WERI-Rb-1 (cell line): ENCODE measurements around the gene HDLBP.
A peak's percentile ranks its signal among the peaks of the same experiment; 100 is the strongest.
"Not testable (repeated sequence)": the region's sequence is repeated elsewhere in the genome, so short reads cannot be mapped to it uniquely, and the experiment has no call there.

Source experiments
- DNase-seq: peaks from one replicate; pipeline ENCODE4 v3.0.0-alpha.2; 2020
- H3K27ac ChIP-seq: fragments of 250-450 bp; sonication (Bioruptor Pico); 2 replicates; pipeline ENCODE4 v1.5.1; 2020; ENCODE audit warnings: mild to moderate bottlenecking, moderate library complexity
- H3K27me3 ChIP-seq: fragments of 250-450 bp; sonication (Bioruptor Pico); 2 replicates; pipeline ENCODE4 v1.5.1; 2021; ENCODE audit warnings: mild to moderate bottlenecking, low read depth, moderate library complexity; ENCODE audit not compliant: insufficient read depth, severe bottlenecking
- H3K36me3 ChIP-seq: fragments of 250-450 bp; sonication (Bioruptor Pico); 2 replicates; pipeline ENCODE4 v1.5.1; 2020; ENCODE audit warnings: mild to moderate bottlenecking, moderate library complexity
- H3K4me3 ChIP-seq: 2 replicates; pipeline ENCODE4 v1.5.1; 2011; ENCODE audit warnings: low read depth, mild to moderate bottlenecking, control low read depth, low read length
- H3K9me3 ChIP-seq: fragments of 250-450 bp; sonication (Bioruptor Pico); 2 replicates; pipeline ENCODE4 v1.5.1; 2021; ENCODE audit warnings: mild to moderate bottlenecking, moderate library complexity; ENCODE audit not compliant: severe bottlenecking
- TF ChIP-seq, protein P1 (sequence below): IDR thresholded peaks from 2 replicates; pipeline ENCODE4 v1.5.1; 2011; ENCODE audit warnings: low read depth, mild to moderate bottlenecking, control low read depth, inconsistent platforms, low read length

The HDLBP gene

DNA sequence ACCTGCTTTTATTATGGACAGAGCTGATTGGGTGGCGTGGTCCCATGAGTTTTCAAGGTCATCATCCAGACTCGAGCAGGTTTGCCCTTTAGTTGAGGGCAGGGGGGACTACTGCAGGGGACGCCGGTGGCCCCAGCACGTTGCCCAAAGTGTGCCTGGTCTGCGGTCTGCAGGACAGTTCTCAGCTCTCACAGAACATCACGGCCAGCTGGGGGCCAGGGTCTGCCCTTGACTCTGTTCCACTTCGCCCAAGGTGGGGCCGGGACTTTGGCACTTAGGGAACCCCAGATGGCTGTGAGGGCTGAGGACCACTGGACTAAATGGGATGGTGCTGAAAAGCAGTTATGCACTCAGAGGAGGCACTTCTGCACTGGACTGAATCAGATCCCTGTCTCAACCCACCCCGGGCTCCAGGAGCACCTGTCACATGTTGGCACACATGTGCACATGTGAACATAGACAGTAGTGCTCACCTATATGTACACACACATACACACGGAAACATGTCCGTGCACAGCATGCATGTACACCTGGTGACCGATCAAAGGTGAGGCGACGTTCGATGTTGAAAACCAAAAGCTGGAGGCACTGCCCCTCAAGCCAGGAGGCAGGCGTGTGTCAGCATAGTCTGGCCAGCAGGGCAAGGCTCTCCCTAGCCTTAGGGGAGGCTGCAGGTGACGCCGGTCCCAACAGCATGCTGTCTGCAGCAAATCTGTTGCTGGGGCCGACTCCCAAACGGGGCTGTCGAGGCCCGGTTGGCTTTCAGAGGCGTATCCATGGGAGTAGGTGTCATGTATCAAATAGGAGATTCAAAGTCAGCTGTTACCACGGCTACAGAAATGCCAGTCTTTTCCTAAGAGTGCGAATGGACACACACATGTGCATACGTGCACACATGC, 116.8 kb downstream of the HDLBP start:
- H3K4me3 ChIP-seq: no peak overlapping the region
- no peak overlapping the region for H3K27ac ChIP-seq
- DNase-seq: peak; percentile 5
- no peaks in the 10 kb centered on the region for H3K9me3 ChIP-seq
- H3K36me3 ChIP-seq: no peaks in the 10 kb centered on the region
- TF ChIP-seq, protein P1, sequence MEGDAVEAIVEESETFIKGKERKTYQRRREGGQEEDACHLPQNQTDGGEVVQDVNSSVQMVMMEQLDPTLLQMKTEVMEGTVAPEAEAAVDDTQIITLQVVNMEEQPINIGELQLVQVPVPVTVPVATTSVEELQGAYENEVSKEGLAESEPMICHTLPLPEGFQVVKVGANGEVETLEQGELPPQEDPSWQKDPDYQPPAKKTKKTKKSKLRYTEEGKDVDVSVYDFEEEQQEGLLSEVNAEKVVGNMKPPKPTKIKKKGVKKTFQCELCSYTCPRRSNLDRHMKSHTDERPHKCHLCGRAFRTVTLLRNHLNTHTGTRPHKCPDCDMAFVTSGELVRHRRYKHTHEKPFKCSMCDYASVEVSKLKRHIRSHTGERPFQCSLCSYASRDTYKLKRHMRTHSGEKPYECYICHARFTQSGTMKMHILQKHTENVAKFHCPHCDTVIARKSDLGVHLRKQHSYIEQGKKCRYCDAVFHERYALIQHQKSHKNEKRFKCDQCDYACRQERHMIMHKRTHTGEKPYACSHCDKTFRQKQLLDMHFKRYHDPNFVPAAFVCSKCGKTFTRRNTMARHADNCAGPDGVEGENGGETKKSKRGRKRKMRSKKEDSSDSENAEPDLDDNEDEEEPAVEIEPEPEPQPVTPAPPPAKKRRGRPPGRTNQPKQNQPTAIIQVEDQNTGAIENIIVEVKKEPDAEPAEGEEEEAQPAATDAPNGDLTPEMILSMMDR: no peak
- no peaks in the 10 kb centered on the region for H3K27me3 ChIP-seq

DNA sequence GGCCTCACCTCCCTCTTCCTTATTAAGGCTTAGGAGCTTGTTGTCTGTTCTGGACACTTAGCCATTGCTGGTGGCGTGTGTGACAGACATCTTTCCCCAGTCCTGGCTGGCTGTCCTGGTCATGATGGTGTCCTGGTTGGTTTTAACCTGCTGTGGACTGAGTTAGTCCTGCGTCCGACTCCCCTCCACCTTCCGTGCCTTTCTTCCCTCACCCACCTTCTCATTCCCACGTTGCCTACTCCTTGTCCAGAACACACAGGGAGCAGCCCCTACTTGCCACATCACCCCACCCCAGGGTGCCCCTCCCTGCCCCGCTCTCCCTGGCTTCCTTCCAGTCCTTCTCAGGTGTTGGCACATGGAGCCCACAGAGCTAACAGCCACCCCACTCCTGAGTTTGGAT, 117.5 kb downstream of the HDLBP start:
- TF ChIP-seq, protein P1: no peak
- DNase-seq: no peak
- H3K9me3 ChIP-seq: no peaks in the 10 kb centered on the region
- no peaks in the 10 kb centered on the region for H3K27me3 ChIP-seq
- H3K36me3 ChIP-seq: no peaks in the 10 kb centered on the region
- H3K4me3 ChIP-seq: no peak overlapping the region
- H3K27ac ChIP-seq: no peak overlapping the region

DNA sequence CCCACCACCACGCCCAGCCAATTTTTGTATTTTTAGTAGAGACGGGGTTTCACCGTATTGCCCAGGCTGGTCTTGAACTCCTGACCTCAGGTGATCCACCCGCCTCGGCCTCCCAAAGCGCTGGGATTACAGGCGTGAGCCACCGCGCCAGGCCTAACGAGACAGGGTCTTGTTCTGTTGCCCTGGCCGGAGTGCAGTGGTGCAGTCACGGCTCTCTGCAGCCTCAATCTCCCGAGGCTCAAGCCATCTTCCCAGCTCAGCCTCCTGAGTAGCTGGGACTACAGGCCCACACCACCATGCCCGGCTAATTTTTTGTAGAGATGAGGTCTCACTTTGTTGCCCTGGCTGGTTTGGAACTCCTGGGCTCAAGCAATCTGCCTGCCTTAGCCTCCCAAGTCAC, 118.2 kb downstream of the HDLBP start:
- not testable (repeated sequence) for H3K27me3 ChIP-seq, H3K36me3 ChIP-seq, H3K9me3 ChIP-seq, H3K4me3 ChIP-seq, H3K27ac ChIP-seq, DNase-seq

DNA sequence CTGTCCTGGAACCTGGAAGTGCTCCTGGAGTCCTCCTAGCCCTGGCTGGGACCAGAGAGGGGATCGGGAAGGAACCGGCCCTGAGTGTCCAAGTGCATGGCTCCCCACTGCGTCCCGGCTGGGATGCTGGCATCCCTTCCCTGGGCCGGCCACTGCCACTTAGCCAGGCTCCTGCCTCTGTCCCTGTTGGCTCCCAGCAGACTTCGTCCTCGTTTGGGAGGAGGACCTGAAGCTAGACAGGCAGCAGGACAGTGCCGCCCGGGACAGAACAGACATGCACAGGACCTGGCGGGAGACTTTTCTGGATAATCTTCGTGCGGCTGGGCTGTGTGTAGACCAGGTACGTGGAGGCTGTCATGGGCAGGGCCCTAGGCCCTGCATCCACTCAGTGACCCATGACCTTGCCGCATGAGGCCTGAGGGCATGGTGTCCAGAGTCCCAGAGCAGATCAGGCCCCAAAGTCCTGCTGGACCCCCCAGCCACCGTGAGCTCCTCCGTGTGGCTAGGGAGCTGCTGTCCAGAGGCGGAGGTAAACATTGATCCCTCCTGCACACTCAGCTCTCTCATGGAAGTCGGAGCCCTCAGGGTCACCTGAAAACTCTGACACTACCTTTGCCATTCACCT, 119.9 kb downstream of the HDLBP start:
- peak; percentile 6 for DNase-seq
- TF ChIP-seq, protein P1: no peak
- H3K36me3 ChIP-seq: no peaks in the 10 kb centered on the region
- no peaks in the 10 kb centered on the region for H3K27me3 ChIP-seq
- H3K9me3 ChIP-seq: no peaks in the 10 kb centered on the region
- no peak overlapping the region for H3K4me3 ChIP-seq
- H3K27ac ChIP-seq: no peak overlapping the region

DNA sequence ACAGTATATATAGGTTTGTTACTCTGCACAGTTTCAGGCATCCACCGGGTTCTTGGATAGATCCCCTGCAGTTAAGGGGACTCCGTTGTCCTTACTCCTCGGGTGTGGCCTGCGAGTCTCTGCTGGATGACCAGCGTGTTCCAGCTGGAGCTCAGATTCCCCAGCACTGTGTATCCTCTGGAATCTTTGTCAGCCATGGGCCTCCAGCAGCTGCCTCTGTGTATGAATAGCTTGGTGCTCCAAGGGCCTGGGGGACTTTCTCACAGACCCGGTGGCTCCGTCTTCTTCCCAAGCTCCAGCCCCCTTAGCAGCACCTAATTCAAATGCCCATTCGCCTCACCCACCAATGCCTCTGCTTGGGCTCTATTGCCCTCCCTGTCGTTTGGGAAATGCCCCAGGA, 120.7 kb downstream of the HDLBP start:
- TF ChIP-seq, protein P1: no peak
- H3K36me3 ChIP-seq: no peaks in the 10 kb centered on the region
- H3K9me3 ChIP-seq: no peaks in the 10 kb centered on the region
- no peak overlapping the region for H3K27ac ChIP-seq
- peak; percentile 3 for DNase-seq
- no peaks in the 10 kb centered on the region for H3K27me3 ChIP-seq
- no peak overlapping the region for H3K4me3 ChIP-seq

DNA sequence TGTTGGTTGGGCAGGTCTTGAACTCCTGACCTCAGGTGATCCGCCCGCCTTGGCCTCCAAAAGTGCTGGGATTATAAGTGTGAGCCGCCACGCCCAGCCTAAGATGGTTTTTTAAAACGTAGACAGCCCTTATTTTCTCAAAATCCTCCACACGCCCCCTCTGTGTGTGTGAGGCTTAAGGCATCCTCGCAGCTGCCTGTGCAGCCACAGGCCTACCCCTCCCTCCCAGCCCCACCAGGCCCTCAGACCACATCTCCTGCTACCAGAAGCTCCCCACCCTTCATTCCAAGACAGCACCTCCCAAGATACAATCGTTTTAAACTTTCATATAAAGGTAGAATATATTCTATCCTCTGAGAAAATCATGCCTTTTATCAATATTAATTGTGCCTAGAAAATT, 122.2 kb downstream of the HDLBP start:
- H3K36me3 ChIP-seq: no peaks in the 10 kb centered on the region
- no peak overlapping the region for H3K27ac ChIP-seq
- H3K9me3 ChIP-seq: no peaks in the 10 kb centered on the region
- TF ChIP-seq, protein P1: no peak
- peak; percentile 3 for DNase-seq
- no peak overlapping the region for H3K4me3 ChIP-seq
- H3K27me3 ChIP-seq: no peaks in the 10 kb centered on the region
